Body of pancreas (tissue), 4 donors: ENCODE measurements around the gene KIF13A. TPM values are rescaled to one million over a fixed set of nuclear protein-coding genes. Genes with fewer than 3 reads are reported as not detected.

Experiments
- ATAC-seq: fragments of 150-250 bp; one replicate; pipeline ENCODE4 v1.9.1; 2016
- DNase-seq, 4 donors: peaks; one replicate each; pipeline ENCODE4 v3.0.0-alpha.2; 2019
- H3K27ac ChIP-seq, 4 donors: fragments of 200-600 bp; sonication (generic); 1 replicate in 3 of 4; 2 replicates in 1 of 4; pipeline versions ENCODE4 v1.5.1 to v1.6.1; 2016 to 2019; ENCODE audit warnings: mild to moderate bottlenecking in 1 of 4, mixed read lengths in 1 of 4, moderate library complexity in 1 of 4
- H3K27me3 ChIP-seq, 2 donors: fragments of 200-600 bp; sonication (generic); one replicate each; pipeline ENCODE4 v1.6.0; 2016; ENCODE audit warnings: mild to moderate bottlenecking in 1 of 2
- H3K36me3 ChIP-seq, 2 donors: fragments of 200-600 bp; sonication (generic); replicated peaks in 1 of 2; 2 replicates each; pipeline ENCODE4 v1.5.1; 2016; ENCODE audit warnings: low read depth in 2 of 2; ENCODE audit not compliant: insufficient read depth in 1 of 2
- H3K4me1 ChIP-seq: fragments of 200-600 bp; sonication (generic); one replicate; pipeline ENCODE4 v1.6.0; 2016
- H3K4me3 ChIP-seq, 2 donors: fragments of 200-600 bp; sonication (generic); 1 replicate in 1 of 2; 2 replicates in 1 of 2; pipeline ENCODE4 v1.5.1; 2016 to 2019
- H3K9me3 ChIP-seq, 3 donors: fragments of 200-600 bp; sonication (generic); 1 replicate in 2 of 3; 2 replicates in 1 of 3; pipeline ENCODE4 v1.5.1; 2016
- CTCF ChIP-seq, 7 experiments: fragments of 450-650 bp in 4 of 7; fragments of 200-600 bp in 3 of 7; sonication (generic) in 3 of 7; IDR thresholded peaks; one replicate each; pipeline ENCODE4 v1.5.1; 2016 to 2019; ENCODE audit warnings: antibody characterized with exemption in 7 of 7
- POLR2A ChIP-seq, 3 donors: fragments of 450-650 bp; IDR thresholded peaks; one replicate each; pipeline ENCODE4 v1.6.1; 2016; ENCODE audit warnings: antibody characterized with exemption in 3 of 3, mild to moderate bottlenecking in 2 of 3
- WGBS, 2 donors: methylation state at CpG; one replicate each; pipeline ENCODE4 v1.1.5; 2017; 5-methylcytosine and 5-hydroxymethylcytosine counted together
- intact Hi-C: fragments of 100-400 bp; cut with DNase I; formaldehyde crosslinking; loops from one replicate; pipeline ENCODE4 v1.15.1; 2023
- total RNA-seq, 2 donors: library from RNA; depleted of rRNA; stranded (reverse); fragments of >200 nt; gene quantifications; one replicate each; pipeline ENCODE4 v1.1.0, GENCODE V29; 2016

Gene KIF13A
- total RNA-seq, 2 donors from 2014 or later, result 13.2 to 17.1 TPM

DNA sequence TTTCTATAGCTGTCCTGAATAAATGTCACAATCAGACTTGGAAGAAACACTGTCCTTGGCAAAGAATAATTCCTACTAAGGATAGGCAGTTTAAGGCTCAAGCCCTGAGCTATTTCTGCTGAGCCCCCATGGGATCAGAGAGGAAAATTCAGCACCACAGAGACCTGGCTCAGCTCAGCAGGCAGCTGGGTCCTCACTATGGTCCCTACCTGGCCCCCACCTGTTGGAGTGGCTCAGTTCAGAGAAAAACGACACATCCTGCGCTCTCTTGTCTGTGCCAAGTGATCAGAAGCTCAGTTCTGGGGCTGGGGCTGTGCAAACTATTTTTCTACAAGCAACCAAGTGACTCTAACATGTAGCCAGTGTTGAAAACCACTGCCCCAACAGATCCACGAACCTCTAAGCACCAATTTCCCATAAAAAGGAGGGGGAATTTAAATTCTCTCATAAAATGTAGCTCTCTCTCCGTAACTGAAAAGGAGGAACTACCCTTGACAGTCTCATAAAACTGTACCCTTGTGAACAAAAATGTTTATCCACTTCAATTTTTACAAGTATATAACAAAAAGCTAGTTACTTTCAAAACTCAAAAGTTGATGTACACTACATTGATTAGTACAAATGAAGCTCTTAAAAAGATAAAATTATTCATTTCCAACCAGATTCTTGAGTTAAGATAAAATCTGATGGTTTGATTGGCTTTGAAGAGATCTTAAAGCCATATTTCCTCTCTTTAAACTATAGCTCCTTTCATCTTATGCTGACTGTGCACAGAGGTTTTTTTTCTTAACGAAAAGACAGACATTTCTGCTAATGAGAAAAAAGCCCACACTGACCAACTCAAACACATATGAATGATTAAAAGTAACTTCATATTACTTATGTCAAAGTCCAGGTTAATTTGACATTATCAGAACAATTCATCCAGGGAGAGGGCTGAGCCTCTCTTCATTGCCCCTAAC lies 52.0 kb downstream of the KIF13A start:
- no peak for TF ChIP-seq POLR2A (IDR thresholded peaks at IDR 0.05)
- no peak for TF ChIP-seq CTCF (IDR thresholded peaks at IDR 0.05)
- DNase-seq (no peak), ATAC-seq (no peak)
- H3K27me3 ChIP-seq, result no peaks in the 10 kb centered on the region
- H3K27ac ChIP-seq, result no peak overlapping the region
- H3K4me3 ChIP-seq, result no peak overlapping the region
- 58 to 79% methylated on average over 5 of the region's 5 CpGs for WGBS, 2 donors
- peaks cover 48% of the 10 kb centered on the region for H3K4me1 ChIP-seq
- H3K9me3 ChIP-seq, result no peaks in the 10 kb centered on the region
- H3K36me3 ChIP-seq, result no peaks in the 10 kb centered on the region
- intact Hi-C loops, result no loop called here

DNA sequence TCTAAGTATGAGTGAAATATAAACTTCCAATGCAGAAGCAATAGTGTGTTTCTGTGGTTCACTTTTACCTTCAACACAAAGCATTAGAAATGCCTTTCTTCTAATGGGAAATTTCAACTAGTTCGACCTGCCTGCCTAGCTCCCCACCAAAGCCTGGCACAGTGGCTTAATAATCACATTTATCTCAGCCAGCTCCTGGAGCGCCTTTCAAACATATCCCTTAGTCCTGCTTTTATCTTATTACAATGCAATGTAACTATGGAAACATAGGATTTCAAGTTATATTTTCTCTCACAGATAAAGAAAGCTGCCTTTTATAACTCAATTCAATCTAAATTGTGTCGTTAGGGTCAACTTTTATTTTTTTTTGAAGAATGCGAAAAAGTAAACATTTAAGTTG lies 53.7 kb downstream of the KIF13A start:
- ATAC-seq (no peak), DNase-seq (peak in 1 of 4 donors; percentile 25)
- Histone ChIP-seq H3K27me3 (no peaks in the 10 kb centered on the region), H3K9me3 (no peaks in the 10 kb centered on the region), H3K4me1 (peaks cover 63% of the 10 kb centered on the region), H3K27ac (peak overlapping the region in 2 of 4 donors; percentile 51 to 59), H3K4me3 (no peak overlapping the region), H3K36me3 (no peaks in the 10 kb centered on the region)
- no peak for TF ChIP-seq CTCF (IDR thresholded peaks at IDR 0.05)
- TF ChIP-seq POLR2A (IDR thresholded peaks at IDR 0.05), result no peak
- intact Hi-C loops, result no loop called here
- WGBS, 2 donors, result 46 to 47% methylated on average over 4 of the region's 4 CpGs

DNA sequence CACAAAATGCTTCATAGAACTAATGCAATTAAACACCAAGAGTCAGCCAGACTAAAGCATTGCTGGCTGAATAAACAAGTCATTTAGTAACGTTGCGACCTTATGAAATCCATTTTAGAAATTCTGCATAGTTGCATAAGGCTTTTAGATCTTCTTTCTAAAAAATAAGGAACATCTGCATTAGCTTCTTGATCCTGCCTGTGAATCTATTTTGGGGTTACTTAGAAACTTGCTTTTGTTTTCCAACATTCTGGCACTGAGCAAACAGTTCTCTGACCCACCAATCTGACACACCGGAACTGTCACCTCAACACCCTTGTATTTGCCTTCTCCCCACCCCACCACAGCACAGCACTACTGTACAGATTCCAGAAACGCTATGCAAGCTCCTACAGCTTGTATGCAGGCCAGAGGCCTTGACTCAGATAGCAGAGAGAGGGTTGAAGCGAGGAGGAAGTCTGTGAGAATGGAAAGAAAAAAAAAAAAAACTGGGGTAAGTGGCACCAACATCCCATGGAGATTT lies 55.0 kb downstream of the KIF13A start:
- TF ChIP-seq POLR2A (IDR thresholded peaks at IDR 0.05), result no peak
- no peak for TF ChIP-seq CTCF (IDR thresholded peaks at IDR 0.05)
- Histone ChIP-seq H3K27me3 (no peaks in the 10 kb centered on the region), H3K36me3 (no peaks in the 10 kb centered on the region), H3K9me3 (no peaks in the 10 kb centered on the region), H3K4me3 (no peak overlapping the region), H3K27ac (peak overlapping the region in 3 of 4 donors; percentile 51 to 68 (median 59)), H3K4me1 (peaks cover 75% of the 10 kb centered on the region)
- ATAC-seq, result peak; percentile 55
- DNase-seq, result peak; percentile 18 to 65 (median 41)
- intact Hi-C loops, result no loop called here
- WGBS, 2 donors, result 15 to 16% methylated on average over 5 of the region's 5 CpGs

DNA sequence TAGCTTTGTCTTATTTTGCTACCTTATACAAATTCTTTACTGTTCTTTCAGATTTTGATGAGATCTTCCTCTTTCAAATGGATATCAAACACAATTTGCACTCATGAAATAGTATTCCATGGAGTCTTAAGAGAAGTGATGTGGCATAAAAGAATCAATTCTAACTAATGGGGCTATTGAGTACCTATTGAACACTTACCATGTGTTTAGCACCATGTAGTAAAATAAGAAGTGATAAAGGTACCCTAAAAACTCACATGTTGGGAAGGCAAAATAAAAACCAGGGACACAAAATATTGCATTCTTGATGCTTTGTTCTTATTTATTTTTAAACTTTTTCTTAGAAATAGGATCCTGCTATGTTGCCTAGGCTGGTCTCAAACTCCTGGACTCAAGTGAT lies 56.2 kb downstream of the KIF13A start:
- H3K9me3 ChIP-seq, result no peaks in the 10 kb centered on the region
- TF ChIP-seq POLR2A (IDR thresholded peaks at IDR 0.05), result no peak
- no peak for TF ChIP-seq CTCF (IDR thresholded peaks at IDR 0.05)
- H3K36me3 ChIP-seq, result no peaks in the 10 kb centered on the region
- H3K27me3 ChIP-seq, result no peaks in the 10 kb centered on the region
- peaks cover 75% of the 10 kb centered on the region for H3K4me1 ChIP-seq
- peak overlapping the region in 2 of 4 donors; percentile 59 to 75 for H3K27ac ChIP-seq
- no peak overlapping the region for H3K4me3 ChIP-seq
- DNase-seq (no peak), ATAC-seq (no peak)
- intact Hi-C loops, result no loop called here
